ENCODE data around the gene PDSS2. TPM values are rescaled to one million over a fixed set of nuclear protein-coding genes. Genes with fewer than 3 reads are reported as not detected.
A peak's percentile ranks its signal among the peaks of the same experiment; 100 is the strongest.

PDSS2 gene
- polyA plus RNA-seq, 3 donors, result 10.1 to 13.9 (median 13.3) TPM

GRCh38 chr6:107419733-107420132 lies 39.6 kb downstream of the PDSS2 start:
- no peak overlapping the region for H3K4me3 ChIP-seq (replicated peaks in 1 of 3; ENCODE audit: low read depth in 2 of 3, low read length in 3 of 3)
- H3K9me3 ChIP-seq (replicated peaks in 1 of 2; ENCODE audit: control insufficient read depth in 1 of 2, insufficient read depth in 1 of 2, low read length in 2 of 2), result no peaks in the 10 kb centered on the region
- H3K4me2 ChIP-seq (replicated peaks; ENCODE audit: extremely low read depth, low read length, poor library complexity, severe bottlenecking), result no peak overlapping the region
- no peak overlapping the region for H3K9ac ChIP-seq (ENCODE audit: insufficient read depth, low read length, poor library complexity, severe bottlenecking)
- WGBS (ENCODE audit: insufficient coverage), result no CpG with 5 or more reads among the region's 2 CpGs
- Mint-ChIP-seq H3K36me3 (peaks cover 0 to 2% of the 10 kb centered on the region in 2 donors), H3K27me3 (ENCODE audit: low read depth in 3 of 3) (peaks cover 0 to 5% (median 0%) of the 10 kb centered on the region in 3 donors), H3K27ac (no peak overlapping the region), H3K4me3 (no peak overlapping the region), H3K9me3 (peaks cover 0 to under 1% (median 0%) of the 10 kb centered on the region in 7 donors), H3K4me1 (peaks cover 2% of the 10 kb centered on the region)
- no peak for TF ChIP-seq CTCF (IDR thresholded peaks at IDR 0.05)
- H2AFZ ChIP-seq (ENCODE audit: insufficient read depth, low read depth, low read length, poor library complexity, severe bottlenecking), result no peak overlapping the region
- H3K36me3 ChIP-seq (replicated peaks in 1 of 2; ENCODE audit: control insufficient read depth in 1 of 2, insufficient read depth in 2 of 2, low read length in 2 of 2), result no peaks in the 10 kb centered on the region
- no peaks in the 10 kb centered on the region for H3K27me3 ChIP-seq (ENCODE audit: control insufficient read depth in 2 of 2, insufficient read depth in 2 of 2, low read length in 2 of 2)
- H3K79me2 ChIP-seq (ENCODE audit: insufficient read depth, low read length), result peaks cover 2% of the 10 kb centered on the region
- H4K20me1 ChIP-seq (ENCODE audit: insufficient read depth, low read length), result no peaks in the 10 kb centered on the region
- no peaks in the 10 kb centered on the region for H3K4me1 ChIP-seq (ENCODE audit: control insufficient read depth in 1 of 2, insufficient read depth in 2 of 2, low read length in 2 of 2)
- intact Hi-C loops (cut with micrococcal nuclease), result no loop called here
- H3K27ac ChIP-seq (ENCODE audit: low read depth in 1 of 2, low read length in 2 of 2), result no peak overlapping the region
- DNase-seq, result no peak

- no peak overlapping the region for H3K27ac ChIP-seq (ENCODE audit: low read depth in 1 of 2, low read length in 2 of 2)
- no peak overlapping the region for H3K9ac ChIP-seq (ENCODE audit: insufficient read depth, low read length, poor library complexity, severe bottlenecking)
- no peak overlapping the region for H2AFZ ChIP-seq (ENCODE audit: insufficient read depth, low read depth, low read length, poor library complexity, severe bottlenecking)
- Mint-ChIP-seq H3K36me3 (peaks cover 2 to 3% of the 10 kb centered on the region in 2 donors), H3K4me1 (peaks cover 2% of the 10 kb centered on the region), H3K27me3 (ENCODE audit: low read depth in 3 of 3) (peaks cover 0 to 5% (median 0%) of the 10 kb centered on the region in 3 donors), H3K27ac (no peak overlapping the region), H3K4me3 (no peak overlapping the region), H3K9me3 (no peaks in the 10 kb centered on the region)
- WGBS (ENCODE audit: insufficient coverage), result no CpG with 5 or more reads among the region's 1 CpG
- no peaks in the 10 kb centered on the region for H3K27me3 ChIP-seq (ENCODE audit: control insufficient read depth in 2 of 2, insufficient read depth in 2 of 2, low read length in 2 of 2)
- TF ChIP-seq CTCF (IDR thresholded peaks at IDR 0.05), result peak; percentile 17
- no peak for DNase-seq
- intact Hi-C loops (cut with micrococcal nuclease), result no loop called here
- H3K4me3 ChIP-seq (replicated peaks in 1 of 3; ENCODE audit: low read depth in 2 of 3, low read length in 3 of 3), result no peak overlapping the region
- no peaks in the 10 kb centered on the region for H4K20me1 ChIP-seq (ENCODE audit: insufficient read depth, low read length)
- H3K9me3 ChIP-seq (replicated peaks in 1 of 2; ENCODE audit: control insufficient read depth in 1 of 2, insufficient read depth in 1 of 2, low read length in 2 of 2), result no peaks in the 10 kb centered on the region
- no peak overlapping the region for H3K4me2 ChIP-seq (replicated peaks; ENCODE audit: extremely low read depth, low read length, poor library complexity, severe bottlenecking)
- no peaks in the 10 kb centered on the region for H3K36me3 ChIP-seq (replicated peaks in 1 of 2; ENCODE audit: control insufficient read depth in 1 of 2, insufficient read depth in 2 of 2, low read length in 2 of 2)
- no peaks in the 10 kb centered on the region for H3K4me1 ChIP-seq (ENCODE audit: control insufficient read depth in 1 of 2, insufficient read depth in 2 of 2, low read length in 2 of 2)
- H3K79me2 ChIP-seq (ENCODE audit: insufficient read depth, low read length), result peaks cover 2% of the 10 kb centered on the region
These were observed 41.2 kb downstream of the PDSS2 start for GRCh38 chr6:107418118-107418517.
